CD8-positive, alpha-beta memory T cell (primary cell): ENCODE data around the gene FAM186B. TPM values are rescaled to one million over a fixed set of nuclear protein-coding genes. Genes with fewer than 3 reads are reported as not detected.
A peak's percentile ranks its signal among the peaks of the same experiment; 100 is the strongest.
"Not testable (repeated sequence)": the region's sequence is repeated elsewhere in the genome, so short reads cannot be mapped to it uniquely, and the experiment has no call there.

Experiments
- CTCF ChIA-PET: fragments of 350-600 bp; sonication (Branson Sonifier 250); formaldehyde crosslinking; loops from one replicate; lab custom pipeline; 2021; ENCODE audit warnings: antibody characterized with exemption; lab: Charles Lee
- POLR2A ChIA-PET: fragments of 350-600 bp; sonication (Branson Sonifier 250); formaldehyde crosslinking; loops from one replicate; lab custom pipeline; 2021; ENCODE audit warnings: antibody characterized with exemption; lab: Charles Lee
- DNase-seq, 5 donors: peaks; one replicate each; pipeline versions ENCODE4 v3.0.0 to v3.0.0-alpha.2; 2020 to 2022; ENCODE audit warnings: mixed read lengths in 1 of 5
- H3K27ac ChIP-seq: one replicate; pipeline ENCODE4 v1.7.0; 2013; ENCODE audit warnings: low read depth, mild to moderate bottlenecking, low read length, moderate library complexity
- H3K27me3 ChIP-seq: 2 replicates; pipeline ENCODE4 v1.7.0; 2013; ENCODE audit warnings: low read length, mild to moderate bottlenecking; ENCODE audit not compliant: insufficient read depth, poor library complexity, severe bottlenecking
- H3K36me3 ChIP-seq: 2 replicates; pipeline ENCODE4 v1.7.0; 2013; ENCODE audit warnings: mild to moderate bottlenecking, low read length, moderate library complexity; ENCODE audit not compliant: insufficient read depth
- H3K4me1 ChIP-seq: 2 replicates; pipeline ENCODE4 v1.7.0; 2013; ENCODE audit warnings: mild to moderate bottlenecking, low read length, moderate library complexity; ENCODE audit not compliant: insufficient read depth
- H3K4me3 ChIP-seq: 2 replicates; pipeline ENCODE4 v1.7.0; 2013; ENCODE audit warnings: mild to moderate bottlenecking, low read length
- H3K9me3 ChIP-seq: 2 replicates; pipeline ENCODE4 v1.7.0; 2013; ENCODE audit warnings: mild to moderate bottlenecking, low read length
- H3K27ac Mint-ChIP-seq, 8 donors: one replicate each; pipeline ENCODE4 v1.8.0; 2020 to 2021; ENCODE audit warnings: mixed read lengths in 8 of 8, mild to moderate bottlenecking in 6 of 8, inconsistent platforms in 3 of 8, moderate library complexity in 3 of 8
- H3K27me3 Mint-ChIP-seq, 2 donors: one replicate each; pipeline ENCODE4 v1.8.0; 2020 to 2021; ENCODE audit warnings: mixed read lengths in 2 of 2, mild to moderate bottlenecking in 1 of 2, moderate library complexity in 1 of 2
- H3K36me3 Mint-ChIP-seq, 3 donors: one replicate each; pipeline ENCODE4 v1.8.0; 2020 to 2021; ENCODE audit warnings: mixed read lengths in 3 of 3, inconsistent platforms in 1 of 3, mild to moderate bottlenecking in 1 of 3
- H3K4me1 Mint-ChIP-seq, 3 donors: one replicate each; pipeline ENCODE4 v1.8.0; 2020 to 2021; ENCODE audit warnings: mixed read lengths in 3 of 3, inconsistent platforms in 1 of 3, mild to moderate bottlenecking in 1 of 3
- H3K4me3 Mint-ChIP-seq, 7 donors: one replicate each; pipeline ENCODE4 v1.8.0; 2020 to 2021; ENCODE audit warnings: mixed read lengths in 7 of 7, mild to moderate bottlenecking in 6 of 7, moderate library complexity in 4 of 7, inconsistent platforms in 2 of 7
- H3K9me3 Mint-ChIP-seq, 5 donors: one replicate each; pipeline ENCODE4 v1.8.0; 2020 to 2022; ENCODE audit warnings: mixed read lengths in 5 of 5, mild to moderate bottlenecking in 3 of 5, moderate library complexity in 2 of 5, inconsistent platforms in 1 of 5
- polyA plus RNA-seq: library from polyadenylated mRNA; unstranded; fragments of 300-500 nt; fragmentation: Illumina TruSeq; gene quantifications from one replicate; pipeline ENCODE4 v1.2.3, GENCODE V29; 2021
- total RNA-seq, 2 experiments: library from RNA; stranded (reverse); gene quantifications; one replicate each; pipeline ENCODE4 v1.2.3, GENCODE V29; 2021

FAM186B gene
- total and polyA plus RNA-seq, 3 experiments from 2014 or later = 0.11 to 0.15 TPM; not detected in 1

DNA sequence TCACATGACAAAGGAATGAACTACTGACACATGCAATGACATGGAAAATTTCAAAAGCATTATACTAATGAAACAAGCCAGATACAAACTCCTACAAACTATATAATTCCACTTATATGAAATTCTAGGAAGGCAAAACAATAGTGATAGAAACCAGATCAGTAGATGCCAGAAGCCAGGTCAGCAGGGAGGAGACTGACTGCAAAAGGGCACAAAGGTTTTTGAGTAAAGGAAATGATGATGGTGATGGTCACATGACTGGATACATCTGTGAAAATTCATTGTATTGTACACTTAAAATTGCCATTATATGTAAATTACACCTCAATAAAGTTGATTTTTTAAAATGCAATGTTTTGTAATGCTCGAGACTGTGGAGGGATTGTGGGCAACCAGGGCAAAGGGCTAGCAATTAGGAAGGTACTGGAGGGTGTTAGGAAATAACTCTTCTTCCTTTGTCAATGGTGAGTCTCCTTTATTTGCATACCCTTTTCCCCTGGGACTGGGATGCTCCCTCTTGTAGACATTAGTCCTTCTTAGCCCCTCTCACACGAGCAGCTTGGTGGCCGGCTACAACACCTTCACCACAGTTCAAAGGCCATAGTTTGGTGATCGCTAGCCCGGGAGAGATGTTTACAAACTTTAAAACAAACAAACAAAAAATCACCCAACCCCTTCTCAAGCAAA, 11.2 kb upstream of the FAM186B start:
- Histone ChIP-seq H3K4me1 (peaks cover 7% of the 10 kb centered on the region), H3K27ac (no peak overlapping the region), H3K9me3 (no peaks in the 10 kb centered on the region), H3K4me3 (no peak overlapping the region), H3K27me3 (no peaks in the 10 kb centered on the region), H3K36me3 (no peaks in the 10 kb centered on the region)
- no peak overlapping the region for H3K27ac Mint-ChIP-seq
- peaks cover 11 to 13% (median 11%) of the 10 kb centered on the region in 3 donors for H3K4me1 Mint-ChIP-seq
- peaks cover 19 to 22% of the 10 kb centered on the region in 2 donors for H3K27me3 Mint-ChIP-seq
- no peak overlapping the region for H3K4me3 Mint-ChIP-seq
- DNase-seq = no peak
- ChIA-PET POLR2A (no interaction called here), CTCF (no interaction called here)
- H3K36me3 Mint-ChIP-seq = peaks cover 0 to 6% (median 0%) of the 10 kb centered on the region in 3 donors
- H3K9me3 Mint-ChIP-seq = peaks cover 0 to 2% (median 0%) of the 10 kb centered on the region in 5 donors

- H3K27me3 Mint-ChIP-seq = peaks cover 19 to 22% of the 10 kb centered on the region in 2 donors
- peaks cover 0 to 2% (median 0%) of the 10 kb centered on the region in 5 donors for H3K9me3 Mint-ChIP-seq
- Histone ChIP-seq H3K9me3 (no peaks in the 10 kb centered on the region), H3K36me3 (no peaks in the 10 kb centered on the region), H3K27ac (no peak overlapping the region), H3K4me1 (no peaks in the 10 kb centered on the region), H3K4me3 (no peak overlapping the region), H3K27me3 (no peaks in the 10 kb centered on the region)
- H3K4me3 Mint-ChIP-seq = no peak overlapping the region
- DNase-seq = no peak
- ChIA-PET CTCF (no interaction called here), POLR2A (no interaction called here)
- H3K36me3 Mint-ChIP-seq = peaks cover 0 to 6% (median 0%) of the 10 kb centered on the region in 3 donors
- peaks cover 1 to 4% (median 4%) of the 10 kb centered on the region in 3 donors for H3K4me1 Mint-ChIP-seq
- no peak overlapping the region for H3K27ac Mint-ChIP-seq
Measured at GRCh38 chr12:49615725-49616124, 10.3 kb upstream of the FAM186B start.

DNA sequence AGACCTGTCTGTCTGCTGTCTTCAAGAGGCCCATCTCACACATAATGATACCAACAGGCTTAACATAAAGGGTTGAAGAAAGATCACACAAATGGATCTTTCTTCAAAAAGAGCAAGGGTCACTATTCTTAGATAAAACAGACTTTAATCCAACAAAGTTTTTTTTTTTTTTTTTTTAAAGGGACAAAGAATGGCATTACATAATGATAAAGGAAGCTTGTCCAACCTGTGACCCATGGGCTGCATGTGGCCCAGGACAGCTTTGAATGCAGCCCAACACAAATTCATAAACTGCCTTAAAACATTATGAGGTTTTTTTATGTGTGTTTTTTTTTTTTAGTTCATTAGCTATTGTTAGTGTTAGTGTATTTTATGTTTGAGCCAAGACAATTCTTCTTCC, 6.8 kb upstream of the FAM186B start:
- H3K9me3 Mint-ChIP-seq = peaks cover 3 to 11% (median 9%) of the 10 kb centered on the region in 5 donors
- H3K4me3 Mint-ChIP-seq = no peak overlapping the region
- H3K4me1 ChIP-seq = no peaks in the 10 kb centered on the region
- no peak overlapping the region for H3K4me3 ChIP-seq
- CTCF ChIA-PET = no interaction called here
- POLR2A ChIA-PET = no interaction called here
- no peak overlapping the region for H3K27ac Mint-ChIP-seq
- no peaks in the 10 kb centered on the region for H3K27me3 ChIP-seq
- H3K36me3 Mint-ChIP-seq = peaks cover 0 to 13% (median 0%) of the 10 kb centered on the region in 3 donors
- DNase-seq = no peak
- no peaks in the 10 kb centered on the region for H3K36me3 ChIP-seq
- peaks cover 0 to 4% (median 3%) of the 10 kb centered on the region in 3 donors for H3K4me1 Mint-ChIP-seq
- H3K9me3 ChIP-seq = no peaks in the 10 kb centered on the region
- no peak overlapping the region for H3K27ac ChIP-seq
- peaks cover 23 to 33% of the 10 kb centered on the region in 2 donors for H3K27me3 Mint-ChIP-seq

GRCh38 chr12:49610785-49611184, 5.3 kb upstream of the FAM186B start:
- H3K27ac Mint-ChIP-seq, H3K27me3 ChIP-seq, POLR2A ChIA-PET, DNase-seq, H3K4me1 Mint-ChIP-seq, H3K4me3 Mint-ChIP-seq, H3K4me1 ChIP-seq, CTCF ChIA-PET, H3K4me3 ChIP-seq, H3K36me3 ChIP-seq, H3K9me3 ChIP-seq, H3K27ac ChIP-seq: not testable (repeated sequence)
- peaks cover 15 to 34% of the 10 kb centered on the region in 2 donors for H3K27me3 Mint-ChIP-seq
- peaks cover 0 to 13% (median 0%) of the 10 kb centered on the region in 3 donors for H3K36me3 Mint-ChIP-seq
- peaks cover 3 to 11% (median 9%) of the 10 kb centered on the region in 5 donors for H3K9me3 Mint-ChIP-seq

DNA sequence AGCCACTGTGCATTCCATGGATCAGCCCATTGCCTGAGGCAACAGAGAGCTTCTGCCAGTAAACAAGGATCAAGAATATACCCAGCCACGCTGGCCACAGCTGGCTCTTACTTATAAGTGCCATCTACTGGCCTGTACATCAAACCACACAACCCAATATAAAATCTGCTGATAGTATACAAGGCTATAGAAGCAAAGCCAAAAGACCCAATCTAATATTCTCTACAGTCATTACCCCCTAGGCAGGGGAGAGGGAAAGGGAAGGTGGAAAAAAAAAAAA, 4.4 kb upstream of the FAM186B start:
- no peak for DNase-seq
- CTCF ChIA-PET = no interaction called here

GRCh38 chr12:49609059-49609874, 3.8 kb upstream of the FAM186B start:
- Histone ChIP-seq H3K27ac (no peak overlapping the region), H3K4me1 (no peaks in the 10 kb centered on the region), H3K27me3 (no peaks in the 10 kb centered on the region), H3K4me3 (no peak overlapping the region), H3K9me3 (no peaks in the 10 kb centered on the region), H3K36me3 (no peaks in the 10 kb centered on the region)
- Mint-ChIP-seq H3K27ac (peak overlapping the region in 1 of 8 donors; percentile 51), H3K4me3 (no peak overlapping the region), H3K4me1 (no peaks in the 10 kb centered on the region), H3K36me3 (peaks cover 0 to 13% (median 0%) of the 10 kb centered on the region in 3 donors), H3K9me3 (peaks cover 3 to 11% (median 7%) of the 10 kb centered on the region in 5 donors), H3K27me3 (peaks cover 11 to 31% of the 10 kb centered on the region in 2 donors)
- POLR2A ChIA-PET = no interaction called here
- DNase-seq = no peak
- CTCF ChIA-PET = interaction anchor here (1.9 kb wide), 1 partner anchor 13 kb away, joined by 8 read pairs; the partner anchor contains the start of gene PRPF40B

More for the DNA sequence above, 4.4 kb upstream of the FAM186B start:
- H3K9me3 ChIP-seq = no peaks in the 10 kb centered on the region
- no peaks in the 10 kb centered on the region for H3K4me1 Mint-ChIP-seq
- no peak overlapping the region for H3K4me3 ChIP-seq
- H3K27me3 Mint-ChIP-seq = peaks cover 15 to 34% of the 10 kb centered on the region in 2 donors
- H3K27ac Mint-ChIP-seq = no peak overlapping the region
- H3K27me3 ChIP-seq = no peaks in the 10 kb centered on the region
- H3K36me3 ChIP-seq = no peaks in the 10 kb centered on the region
- H3K27ac ChIP-seq = no peak overlapping the region
- H3K36me3 Mint-ChIP-seq = peaks cover 0 to 13% (median 0%) of the 10 kb centered on the region in 3 donors
- no peak overlapping the region for H3K4me3 Mint-ChIP-seq
- POLR2A ChIA-PET = no interaction called here
- peaks cover 3 to 11% (median 7%) of the 10 kb centered on the region in 5 donors for H3K9me3 Mint-ChIP-seq
- H3K4me1 ChIP-seq = no peaks in the 10 kb centered on the region

- Mint-ChIP-seq H3K36me3 (peaks cover 0 to 2% (median 0%) of the 10 kb centered on the region in 3 donors), H3K27ac (no peak overlapping the region)
Measured at GRCh38 chr12:49604856-49605255, 583 bp downstream of the FAM186B start.

GRCh38 chr12:49603721-49604120, 1.7 kb downstream of the FAM186B start:
- Mint-ChIP-seq H3K36me3 (no peaks in the 10 kb centered on the region), H3K27ac (no peak overlapping the region), H3K9me3 (no peaks in the 10 kb centered on the region), H3K4me3 (no peak overlapping the region), H3K4me1 (no peaks in the 10 kb centered on the region), H3K27me3 (peaks cover 0 to 7% of the 10 kb centered on the region in 2 donors)
- CTCF ChIA-PET = interaction anchor here (1.1 kb wide), 1 partner anchor 50 kb away, joined by 3 read pairs; no protein-coding TSS in a partner anchor
- no peaks in the 10 kb centered on the region for H3K36me3 ChIP-seq
- no peak overlapping the region for H3K27ac ChIP-seq
- H3K4me1 ChIP-seq = no peaks in the 10 kb centered on the region
- H3K27me3 ChIP-seq = no peaks in the 10 kb centered on the region
- POLR2A ChIA-PET = interaction anchor here (0.5 kb wide), 1 partner anchor 66 kb away, joined by 4 read pairs; no protein-coding TSS in a partner anchor
- H3K4me3 ChIP-seq = no peak overlapping the region
- H3K9me3 ChIP-seq = no peaks in the 10 kb centered on the region
- no peak for DNase-seq

More at GRCh38 chr12:49604856-49605255, 583 bp downstream of the FAM186B start:
- peaks cover 0 to 6% (median under 1%) of the 10 kb centered on the region in 5 donors for H3K9me3 Mint-ChIP-seq
- Histone ChIP-seq H3K27ac (no peak overlapping the region), H3K36me3 (no peaks in the 10 kb centered on the region), H3K9me3 (no peaks in the 10 kb centered on the region), H3K4me3 (no peak overlapping the region), H3K27me3 (no peaks in the 10 kb centered on the region), H3K4me1 (no peaks in the 10 kb centered on the region)
- no peak for DNase-seq
- H3K27me3 Mint-ChIP-seq = peaks cover 0 to 15% of the 10 kb centered on the region in 2 donors
- no peak overlapping the region for H3K4me3 Mint-ChIP-seq
- H3K4me1 Mint-ChIP-seq = no peaks in the 10 kb centered on the region
- ChIA-PET CTCF (interaction anchor here (1.2 kb wide), 1 partner anchor 19 kb away, joined by 3 read pairs; no protein-coding TSS in a partner anchor), POLR2A (no interaction called here)
